Measurements from ENCODE around the gene ELOB. TPM values are rescaled to one million over a fixed set of nuclear protein-coding genes. Genes with fewer than 3 reads are reported as not detected.

ELOB gene
- total RNA-seq, 1 donor from 2014 or later: 179 TPM

DNA sequence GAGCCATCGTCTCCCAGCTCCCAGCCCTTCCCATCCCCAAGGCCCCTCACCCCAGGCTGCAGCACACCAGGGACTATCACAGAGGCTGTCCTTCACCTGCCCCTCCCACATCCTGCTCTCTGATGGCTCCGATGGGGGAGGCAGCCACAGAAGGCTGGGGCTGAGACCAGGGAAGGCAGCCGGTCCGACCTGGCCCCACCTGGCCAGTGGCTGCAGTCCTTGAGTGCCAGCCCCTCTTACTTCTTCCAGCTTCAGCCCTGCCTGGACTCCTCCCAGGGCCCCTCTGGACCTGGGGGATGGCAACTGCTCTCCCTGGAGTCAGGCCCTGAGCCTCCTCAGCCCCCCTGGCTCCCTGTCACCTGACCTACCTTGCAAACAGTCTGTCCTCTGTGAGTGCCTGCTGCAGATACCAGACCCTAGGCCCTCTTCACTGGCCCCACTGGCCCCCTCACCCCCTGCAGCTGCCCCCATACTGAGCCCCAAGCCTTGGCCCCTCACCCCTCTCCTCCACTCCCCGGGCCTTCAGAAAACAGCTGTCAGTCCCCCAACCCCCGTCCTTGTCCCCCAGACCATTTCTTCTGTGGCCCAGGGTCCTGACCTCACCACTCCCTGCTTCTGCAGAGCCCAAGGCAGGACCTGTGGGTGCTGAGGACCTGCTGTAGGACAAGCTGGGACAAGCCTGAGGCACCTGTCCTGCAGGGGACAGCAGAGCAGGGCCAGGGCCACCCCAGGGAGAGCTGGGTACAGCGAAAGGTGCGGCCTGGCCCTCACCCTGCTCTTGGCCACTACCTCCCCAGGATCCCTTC is 37.3 kb downstream of the ELOB start:
- no peak overlapping the region for H3K4me3 ChIP-seq
- H3K9me3 ChIP-seq: no peaks in the 10 kb centered on the region
- ATAC-seq (no peak), DNase-seq (no peak)
- intact Hi-C loops (cut with DNase I): no loop called here
- no peak overlapping the region for H3K27ac ChIP-seq
- TF ChIP-seq, protein P1, sequence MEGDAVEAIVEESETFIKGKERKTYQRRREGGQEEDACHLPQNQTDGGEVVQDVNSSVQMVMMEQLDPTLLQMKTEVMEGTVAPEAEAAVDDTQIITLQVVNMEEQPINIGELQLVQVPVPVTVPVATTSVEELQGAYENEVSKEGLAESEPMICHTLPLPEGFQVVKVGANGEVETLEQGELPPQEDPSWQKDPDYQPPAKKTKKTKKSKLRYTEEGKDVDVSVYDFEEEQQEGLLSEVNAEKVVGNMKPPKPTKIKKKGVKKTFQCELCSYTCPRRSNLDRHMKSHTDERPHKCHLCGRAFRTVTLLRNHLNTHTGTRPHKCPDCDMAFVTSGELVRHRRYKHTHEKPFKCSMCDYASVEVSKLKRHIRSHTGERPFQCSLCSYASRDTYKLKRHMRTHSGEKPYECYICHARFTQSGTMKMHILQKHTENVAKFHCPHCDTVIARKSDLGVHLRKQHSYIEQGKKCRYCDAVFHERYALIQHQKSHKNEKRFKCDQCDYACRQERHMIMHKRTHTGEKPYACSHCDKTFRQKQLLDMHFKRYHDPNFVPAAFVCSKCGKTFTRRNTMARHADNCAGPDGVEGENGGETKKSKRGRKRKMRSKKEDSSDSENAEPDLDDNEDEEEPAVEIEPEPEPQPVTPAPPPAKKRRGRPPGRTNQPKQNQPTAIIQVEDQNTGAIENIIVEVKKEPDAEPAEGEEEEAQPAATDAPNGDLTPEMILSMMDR (IDR thresholded peaks at IDR 0.05): no peak
- no peaks in the 10 kb centered on the region for H3K36me3 ChIP-seq
- no peaks in the 10 kb centered on the region for H3K4me1 ChIP-seq
- H3K27me3 ChIP-seq: no peaks in the 10 kb centered on the region

DNA sequence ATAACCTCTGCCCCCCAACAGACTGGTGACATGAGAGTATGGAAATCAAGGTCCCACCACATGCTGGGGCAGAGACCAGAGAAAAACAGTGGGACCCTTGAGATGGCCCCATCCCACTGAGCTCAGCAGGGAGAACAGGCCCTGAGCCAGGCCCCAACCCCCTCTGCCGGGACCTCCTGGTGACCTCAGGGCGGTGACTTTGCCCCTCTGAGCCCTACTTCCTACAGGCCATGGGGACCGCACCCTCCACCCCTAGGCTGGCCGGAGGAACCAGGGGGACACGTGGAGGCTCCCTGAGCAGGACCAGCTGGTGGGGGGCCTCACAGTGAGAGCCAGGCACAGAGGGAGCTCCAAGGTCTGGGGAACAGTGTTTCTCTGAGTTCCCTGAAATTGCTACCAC is 38.5 kb downstream of the ELOB start:
- no peak overlapping the region for H3K4me3 ChIP-seq
- no peak overlapping the region for H3K27ac ChIP-seq
- intact Hi-C loops (cut with DNase I): no loop called here
- ATAC-seq (no peak), DNase-seq (no peak)
- no peaks in the 10 kb centered on the region for H3K27me3 ChIP-seq
- no peaks in the 10 kb centered on the region for H3K4me1 ChIP-seq
- no peaks in the 10 kb centered on the region for H3K36me3 ChIP-seq
- TF ChIP-seq, protein P1 (IDR thresholded peaks at IDR 0.05): no peak
- no peaks in the 10 kb centered on the region for H3K9me3 ChIP-seq

DNA sequence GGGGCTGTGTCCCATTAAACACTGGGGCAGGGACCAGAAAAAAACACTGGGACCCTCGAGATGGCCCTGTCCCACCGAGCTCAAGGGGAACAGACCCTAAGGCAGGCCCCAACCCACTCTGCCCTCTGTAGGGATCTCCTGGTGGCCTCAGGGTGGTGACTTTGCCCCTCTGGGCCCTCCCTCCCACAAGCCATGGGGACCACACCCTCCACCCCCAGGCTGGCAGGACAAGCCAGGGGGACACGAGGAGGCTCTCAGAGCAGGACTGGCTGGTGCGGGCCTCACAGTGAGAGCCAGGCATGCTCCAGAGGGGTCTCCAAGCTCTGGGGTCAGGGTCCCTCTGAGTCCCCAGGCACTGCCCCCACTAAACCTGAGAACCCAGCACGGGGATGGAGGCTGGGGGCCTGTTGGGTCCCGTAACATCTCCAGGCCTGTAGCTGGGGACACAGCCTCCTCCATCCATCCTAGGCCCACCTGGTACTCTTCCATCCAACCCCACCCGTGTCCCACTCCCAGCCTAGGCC is 39.1 kb downstream of the ELOB start:
- no peak for DNase-seq
- intact Hi-C loops (cut with DNase I): no loop called here
- Histone ChIP-seq H3K27ac (no peak overlapping the region), H3K4me1 (no peaks in the 10 kb centered on the region), H3K36me3 (no peaks in the 10 kb centered on the region), H3K4me3 (no peak overlapping the region), H3K9me3 (no peaks in the 10 kb centered on the region), H3K27me3 (no peaks in the 10 kb centered on the region)
- no peak for ATAC-seq
- TF ChIP-seq, protein P1 (IDR thresholded peaks at IDR 0.05): no peak

DNA sequence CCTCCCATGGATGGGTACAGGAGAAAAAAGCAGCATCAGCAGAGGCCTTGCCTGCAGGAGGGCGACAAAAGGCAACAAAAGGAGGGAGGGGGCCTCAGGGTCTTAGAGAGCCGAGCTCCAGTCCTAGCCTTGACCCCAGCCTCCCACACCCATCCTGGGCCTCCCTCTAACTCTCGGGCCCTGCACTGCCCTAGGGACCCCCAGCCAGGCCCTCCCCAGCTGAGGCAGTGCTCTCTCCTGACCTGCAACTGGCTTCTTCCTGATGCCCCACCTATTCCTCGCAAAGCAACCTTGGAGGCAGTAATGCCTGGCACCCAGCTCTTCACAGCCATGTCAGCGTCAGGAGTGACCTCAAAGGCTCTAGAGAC is 39.9 kb downstream of the ELOB start:
- TF ChIP-seq, protein P1 (IDR thresholded peaks at IDR 0.05): no peak
- Histone ChIP-seq H3K36me3 (no peaks in the 10 kb centered on the region), H3K27ac (no peak overlapping the region), H3K4me3 (no peak overlapping the region), H3K4me1 (no peaks in the 10 kb centered on the region), H3K27me3 (no peaks in the 10 kb centered on the region), H3K9me3 (no peaks in the 10 kb centered on the region)
- intact Hi-C loops (cut with DNase I): no loop called here
- ATAC-seq (no peak), DNase-seq (no peak)

DNA sequence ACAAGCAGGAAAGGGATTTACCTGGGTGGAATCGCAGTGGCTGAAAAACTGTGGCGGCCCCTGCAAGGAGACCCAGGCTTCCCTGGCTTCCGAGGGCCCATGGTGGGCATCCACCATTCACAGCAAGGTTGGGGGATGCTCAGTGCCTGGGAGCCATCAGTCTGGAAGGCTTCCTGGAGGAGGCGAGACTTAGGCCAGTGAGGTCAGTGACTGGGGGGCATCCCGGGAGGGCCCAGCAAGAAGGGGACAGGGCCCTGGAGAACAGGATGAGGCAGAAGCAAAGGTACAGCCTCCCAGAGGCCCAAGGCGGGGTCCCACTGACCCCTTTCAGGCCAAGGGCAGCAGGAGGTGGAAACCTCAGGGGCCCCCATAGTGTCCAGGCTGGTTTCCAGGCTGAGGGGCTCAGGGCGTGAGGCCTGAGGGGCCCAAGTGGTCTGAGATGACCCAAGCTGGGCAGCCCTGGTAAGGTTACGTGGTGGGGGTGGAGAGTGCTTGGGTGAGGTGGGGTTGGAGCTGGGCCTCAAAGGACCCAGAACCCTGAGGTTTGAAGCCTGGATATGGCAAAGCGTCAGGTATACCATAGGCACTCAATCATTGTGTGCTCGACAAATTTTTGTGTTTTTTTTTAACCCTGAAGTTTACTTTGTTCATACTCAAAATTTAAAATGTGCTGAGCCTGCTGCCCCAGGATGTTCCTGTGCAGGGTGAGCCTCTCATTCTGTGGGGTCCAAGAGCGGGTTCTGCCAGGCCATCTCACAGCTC is 40.4 kb downstream of the ELOB start:
- no peak for ATAC-seq
- TF ChIP-seq, protein P1 (IDR thresholded peaks at IDR 0.05): no peak
- Histone ChIP-seq H3K27me3 (no peaks in the 10 kb centered on the region), H3K36me3 (no peaks in the 10 kb centered on the region), H3K4me1 (no peaks in the 10 kb centered on the region), H3K27ac (no peak overlapping the region), H3K4me3 (no peak overlapping the region), H3K9me3 (no peaks in the 10 kb centered on the region)
- intact Hi-C loops (cut with DNase I): no loop called here
- DNase-seq: no peak
